Panc1 (cell line): ENCODE results near the gene UBXN6. TPM values are rescaled to one million over a fixed set of nuclear protein-coding genes. Genes with fewer than 3 reads are reported as not detected.

Experiments
- ATAC-seq: fragments of 200-7000 bp; cut with Tn5 transposase; 2 replicates; pipeline ENCODE4 v1.9.1; 2020; ENCODE audit warnings: mild to moderate bottlenecking, moderate library complexity
- BruUV-seq: library from RNA; stranded (reverse); fragments of 400-500 nt; replicated peaks from 2 replicates; lab custom pipeline; 2021; lab: Mats Ljungman, UMichigan
- CTCF ChIA-PET: fragments of 300-600 bp; sonication (Branson Sonifier 250); formaldehyde crosslinking; loops from one replicate; lab custom pipeline; 2022; ENCODE audit warnings: antibody characterized with exemption; lab: Charles Lee
- POLR2A ChIA-PET: fragments of 300-600 bp; sonication (Branson Sonifier 250); formaldehyde crosslinking; loops from one replicate; lab custom pipeline; 2022; ENCODE audit warnings: antibody characterized with exemption; lab: Charles Lee
- DNase-seq: peaks from one replicate; pipeline ENCODE4 v3.0.0-alpha.2; 2010; ENCODE audit warnings: low read depth, low spot score
- H3K27ac ChIP-seq: 2 replicates; pipeline ENCODE4 v1.5.1; 2011; ENCODE audit warnings: mild to moderate bottlenecking, low read length, inconsistent platforms
- H3K27me3 ChIP-seq: fragments of 200-500 bp; sonication (Bioruptor generic); 2 replicates; pipeline ENCODE4 v1.6.0; 2014; ENCODE audit warnings: low read length, inconsistent platforms; ENCODE audit not compliant: control insufficient read depth, insufficient read depth
- H3K36me3 ChIP-seq: fragments of 200-500 bp; sonication (Bioruptor generic); 2 replicates; pipeline ENCODE4 v1.5.1; 2014; ENCODE audit warnings: inconsistent platforms, mild to moderate bottlenecking, low read length, moderate library complexity; ENCODE audit not compliant: control insufficient read depth, insufficient read depth
- H3K4me1 ChIP-seq: 2 replicates; pipeline ENCODE4 v1.5.1; 2011; ENCODE audit warnings: inconsistent platforms, mild to moderate bottlenecking, low read length, moderate library complexity; ENCODE audit not compliant: control insufficient read depth, insufficient read depth
- H3K4me3 ChIP-seq, 2 experiments: 2 replicates each; pipeline ENCODE4 v1.5.1; 2011 to 2012; ENCODE audit warnings: low read depth in 2 of 2, low read length in 2 of 2, mild to moderate bottlenecking in 2 of 2, inconsistent platforms in 1 of 2, moderate library complexity in 1 of 2
- H3K9me3 ChIP-seq: fragments of 200-500 bp; sonication (Bioruptor generic); 2 replicates; pipeline ENCODE4 v1.5.1; 2014; ENCODE audit warnings: low read depth, mild to moderate bottlenecking, inconsistent platforms, low read length, moderate library complexity; ENCODE audit not compliant: control insufficient read depth, insufficient read depth
- CTCF ChIP-seq: fragments of 450-650 bp; IDR thresholded peaks from 2 replicates; pipeline ENCODE4 v1.5.1; 2017; ENCODE audit warnings: mild to moderate bottlenecking
- POLR2AphosphoS5 ChIP-seq: IDR thresholded peaks from 2 replicates; pipeline ENCODE4 v1.6.1; 2012; ENCODE audit warnings: mild to moderate bottlenecking, low read depth, low read length, moderate library complexity
- REST ChIP-seq, 2 experiments: IDR thresholded peaks; 2 replicates each; pipeline ENCODE4 v1.6.1; 2011 to 2012; ENCODE audit warnings: low read depth in 2 of 2, control low read depth in 1 of 2, low read length in 1 of 2, mild to moderate bottlenecking in 1 of 2, moderate library complexity in 1 of 2; ENCODE audit not compliant: insufficient read depth in 1 of 2
- SIN3A ChIP-seq: IDR thresholded peaks from 2 replicates; pipeline ENCODE4 v1.6.1; 2012; ENCODE audit warnings: low read depth, mild to moderate bottlenecking, low read length, moderate library complexity, borderline replicate concordance; ENCODE audit not compliant: insufficient read depth
- TCF7L2 ChIP-seq: IDR thresholded peaks from 2 replicates; pipeline ENCODE4 v1.6.1; 2011; ENCODE audit warnings: mild to moderate bottlenecking, low read depth, low read length, inconsistent platforms
- in situ Hi-C: cut with HindIII; loops from 2 replicates; pipeline ENCODE4 v1.10.0; 2016; ENCODE audit warnings: low sequenced_read_pairs, low pct_unique_long_range_greater_than_20kb
- intact Hi-C: fragments of 100-400 bp; cut with micrococcal nuclease; formaldehyde crosslinking; loops from one replicate; pipeline ENCODE4 v1.10.0; 2022; ENCODE audit not compliant: unreplicated experiment
- total RNA-seq: library from RNA; stranded (reverse); gene quantifications from one replicate; pipeline ENCODE4 v1.2.1, GENCODE V29; 2021; ENCODE audit not compliant: unreplicated experiment

UBXN6 gene
- total RNA-seq, 1 experiment from 2014 or later: 55.6 TPM

GRCh38 chr19:4444765-4445741 lies 12.5 kb downstream of the UBXN6 start:
- ChIA-PET CTCF (no interaction called here), POLR2A (no interaction called here)
- TF ChIP-seq POLR2AphosphoS5 (no peak), REST (IDR thresholded peaks at IDR 0.05; ENCODE audit: insufficient read depth in 1 of 2, low read depth in 2 of 2, low read length in 1 of 2) (no peak), SIN3A (no peak), CTCF (no peak), TCF7L2 (no peak)
- no peaks in the 10 kb centered on the region for H3K4me1 ChIP-seq
- H3K9me3 ChIP-seq: no peaks in the 10 kb centered on the region
- no peak overlapping the region for H3K4me3 ChIP-seq
- intact Hi-C loops: no loop called here
- H3K27me3 ChIP-seq: no peaks in the 10 kb centered on the region
- H3K36me3 ChIP-seq: no peaks in the 10 kb centered on the region
- no peak overlapping the region for H3K27ac ChIP-seq
- in situ Hi-C loops: no loop called here
- ATAC-seq (0 out of 2 replicates have a peak, but pooled peaks have one; percentile 15), DNase-seq (no peak)
- BruUV-seq: TSS peak; percentile 84

GRCh38 chr19:4443966-4444764 lies 13.4 kb downstream of the UBXN6 start:
- ATAC-seq: peak; percentile 5; the same call in 1 of the 2 replicates
- no peaks in the 10 kb centered on the region for H3K9me3 ChIP-seq

More at GRCh38 chr19:4443966-4444764, 13.4 kb downstream of the UBXN6 start:
- intact Hi-C loops (no loop called here), in situ Hi-C loops (no loop called here)
- no peaks in the 10 kb centered on the region for H3K27me3 ChIP-seq
- ChIA-PET POLR2A (no interaction called here), CTCF (interaction anchor here (0.6 kb wide), 1 partner anchor 383 kb away, joined by 5 read pairs; no protein-coding TSS in a partner anchor)
- TF ChIP-seq CTCF (no peak), SIN3A (no peak), TCF7L2 (no peak), POLR2AphosphoS5 (peak; percentile 32; the same call in 1 of the 2 replicates), REST (IDR thresholded peaks at IDR 0.05; ENCODE audit: insufficient read depth in 1 of 2, low read depth in 2 of 2, low read length in 1 of 2) (no peak)
- H3K27ac ChIP-seq: no peak overlapping the region
- no peak for DNase-seq
- no peaks in the 10 kb centered on the region for H3K4me1 ChIP-seq
- no peak overlapping the region for H3K4me3 ChIP-seq
- no TSS peak for BruUV-seq
- H3K36me3 ChIP-seq: no peaks in the 10 kb centered on the region
